ENCODE data around the gene RPL32. TPM values are rescaled to one million over a fixed set of nuclear protein-coding genes. Genes with fewer than 3 reads are reported as not detected.
"Not testable (repeated sequence)": the region's sequence is repeated elsewhere in the genome, so short reads cannot be mapped to it uniquely, and the experiment has no call there.

RPL32 gene
- total RNA-seq, 1 experiment from 2014 or later: 1,545 TPM

DNA sequence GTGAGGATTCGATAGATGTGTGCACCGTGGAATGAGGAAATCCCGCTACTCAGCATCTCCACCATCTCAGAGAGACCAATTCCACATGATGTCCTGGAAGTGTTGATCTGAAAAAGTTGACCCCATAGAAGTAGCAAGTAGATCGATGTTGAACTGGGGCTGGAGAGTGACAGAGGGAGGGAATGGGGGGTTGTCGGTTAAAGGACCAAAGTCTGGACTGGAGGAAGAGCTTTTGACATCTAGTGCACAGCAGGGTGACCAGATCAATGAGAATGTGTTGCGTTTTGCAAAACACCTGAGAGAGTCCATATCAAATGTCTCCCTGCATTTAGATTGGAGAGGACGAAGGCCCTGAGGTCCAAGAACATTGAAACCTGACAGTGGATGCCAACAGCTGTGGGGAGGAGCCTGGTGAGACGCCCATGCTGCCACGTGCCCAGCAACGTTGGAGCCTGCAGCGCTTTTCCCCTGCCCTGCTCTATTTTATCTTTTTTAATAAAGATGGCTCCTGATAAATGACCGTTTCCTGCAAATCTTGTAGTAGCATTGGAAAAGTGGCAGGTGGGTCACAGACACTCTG lies 30.1 kb upstream of the RPL32 start:
- Histone ChIP-seq H3K36me3 (no peaks in the 10 kb centered on the region), H3K27me3 (no peaks in the 10 kb centered on the region), H3K4me3 (no peak overlapping the region), H3K9me3 (no peaks in the 10 kb centered on the region)
- DNase-seq: no peak

- DNase-seq: peak; percentile 67
- no peak overlapping the region for H3K4me3 ChIP-seq
Observed at GRCh38 chr3:12870942-12871341, 29.6 kb upstream of the RPL32 start.

GRCh38 chr3:12869035-12869621 lies 27.8 kb upstream of the RPL32 start:
- Histone ChIP-seq H3K36me3 (no peaks in the 10 kb centered on the region), H3K9me3 (peaks cover 2% of the 10 kb centered on the region; the same call in 1 of the 2 replicates), H3K4me3 (no peak overlapping the region), H3K27me3 (no peaks in the 10 kb centered on the region)
- DNase-seq: no peak

More at GRCh38 chr3:12870942-12871341, 29.6 kb upstream of the RPL32 start:
- H3K36me3 ChIP-seq: no peaks in the 10 kb centered on the region
- no peaks in the 10 kb centered on the region for H3K27me3 ChIP-seq
- H3K9me3 ChIP-seq: no peaks in the 10 kb centered on the region

DNA sequence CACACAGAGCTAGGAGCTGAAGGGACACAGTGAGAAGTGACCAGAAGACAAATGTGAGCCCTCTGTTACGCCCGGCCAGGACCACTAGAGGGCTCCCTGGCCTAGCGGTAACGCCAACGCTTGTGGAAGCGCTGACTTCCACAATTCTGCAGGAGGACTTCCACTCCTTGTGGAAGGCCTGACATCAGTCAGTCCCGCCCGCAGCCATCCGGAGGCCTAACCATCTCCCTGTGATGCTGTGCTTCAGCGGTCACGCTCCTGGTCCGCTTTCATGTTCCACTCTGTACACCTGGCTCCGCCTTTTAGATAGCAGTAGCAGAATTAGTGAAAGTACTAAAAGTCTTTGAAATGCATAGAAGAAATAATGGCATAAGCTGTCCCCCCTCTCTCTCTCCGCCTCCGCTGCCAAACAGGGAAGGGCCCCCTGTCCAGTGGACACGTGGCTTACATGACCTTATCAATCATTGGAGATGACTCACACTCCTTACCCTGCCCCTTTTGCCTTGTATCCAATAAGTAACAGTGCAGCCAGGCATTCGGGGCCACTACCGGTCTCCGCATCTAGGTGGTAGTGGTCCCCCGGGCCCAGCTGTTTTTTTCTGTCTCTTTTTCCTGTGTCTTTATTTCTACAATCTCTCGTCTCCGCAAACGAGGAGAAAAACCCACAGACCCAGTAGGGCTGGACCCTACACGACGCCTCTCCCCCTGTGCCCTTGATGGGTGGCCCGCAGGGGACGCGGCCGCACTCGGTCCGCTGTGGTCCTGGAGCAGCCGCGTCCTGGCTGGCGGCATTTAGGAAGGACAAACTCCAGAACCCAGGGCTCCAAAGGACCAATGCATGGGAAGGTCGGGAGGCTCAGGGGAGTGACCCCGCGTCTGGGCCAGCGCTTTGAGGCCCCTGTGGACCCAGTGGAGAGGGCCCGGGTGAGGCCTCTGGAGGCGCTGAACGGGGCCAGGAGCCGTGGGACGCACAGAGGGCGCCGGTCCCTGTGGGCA lies 27.0 kb upstream of the RPL32 start:
- Histone ChIP-seq H3K27me3 (no peaks in the 10 kb centered on the region), H3K4me3 (no peak overlapping the region), H3K9me3 (peaks cover 2% of the 10 kb centered on the region; the same call in 1 of the 2 replicates), H3K36me3 (no peaks in the 10 kb centered on the region)
- DNase-seq: peak; percentile 71

DNA sequence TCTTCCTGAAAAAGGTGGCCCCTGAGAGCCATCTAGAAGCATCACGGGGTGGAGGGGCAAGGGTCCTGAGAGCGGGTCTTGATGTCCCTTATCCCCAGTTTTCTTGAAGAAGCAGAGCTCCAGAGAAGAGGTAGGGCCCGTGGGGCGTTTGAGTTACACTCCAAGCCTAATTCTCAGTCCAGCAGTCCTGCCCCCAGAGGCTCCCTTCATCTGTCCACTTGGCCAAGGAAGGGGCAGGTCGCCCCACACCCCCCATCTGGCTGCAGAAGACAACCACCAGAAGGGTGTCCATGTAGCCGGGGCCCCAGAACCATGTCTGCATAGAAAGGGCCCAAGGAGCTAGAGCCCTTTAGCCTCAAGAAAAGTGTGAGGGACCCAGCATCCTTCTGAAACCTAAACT lies 25.5 kb upstream of the RPL32 start:
- Histone ChIP-seq H3K4me3 (no peak overlapping the region), H3K9me3 (peaks cover 2% of the 10 kb centered on the region; the same call in 1 of the 2 replicates), H3K27me3 (no peaks in the 10 kb centered on the region), H3K36me3 (no peaks in the 10 kb centered on the region)
- DNase-seq: no peak

DNA sequence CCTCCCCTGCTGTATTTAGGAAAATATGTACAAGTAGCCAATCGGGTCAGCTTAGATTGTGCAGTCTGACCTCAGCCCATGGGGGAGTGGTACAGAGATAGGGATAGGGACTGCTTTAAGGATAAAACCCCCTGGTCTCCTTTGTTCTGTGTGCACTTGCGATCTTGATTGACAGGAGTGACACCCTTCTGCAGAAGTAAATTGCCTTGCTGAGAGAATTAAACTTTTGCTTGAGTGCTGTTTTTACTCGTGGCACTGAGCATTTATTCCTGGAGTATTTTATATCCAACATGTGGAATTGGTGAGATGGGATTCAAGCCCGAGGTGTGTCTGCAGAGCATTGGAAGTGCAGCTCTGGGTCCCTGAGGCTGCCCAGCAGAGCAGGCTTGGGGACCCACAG lies 23.9 kb upstream of the RPL32 start:
- DNase-seq: no peak
- H3K9me3 ChIP-seq: peaks cover 2% of the 10 kb centered on the region; the same call in 1 of the 2 replicates
- no peak overlapping the region for H3K4me3 ChIP-seq
- no peaks in the 10 kb centered on the region for H3K27me3 ChIP-seq
- H3K36me3 ChIP-seq: no peaks in the 10 kb centered on the region

- no peaks in the 10 kb centered on the region for H3K36me3 ChIP-seq
- H3K4me3 ChIP-seq: no peak overlapping the region
- no peaks in the 10 kb centered on the region for H3K27me3 ChIP-seq
- H3K9me3 ChIP-seq: peaks cover 2% of the 10 kb centered on the region; the same call in 1 of the 2 replicates
- DNase-seq: no peak
Observed at GRCh38 chr3:12862387-12862786, 21.0 kb upstream of the RPL32 start.

DNA sequence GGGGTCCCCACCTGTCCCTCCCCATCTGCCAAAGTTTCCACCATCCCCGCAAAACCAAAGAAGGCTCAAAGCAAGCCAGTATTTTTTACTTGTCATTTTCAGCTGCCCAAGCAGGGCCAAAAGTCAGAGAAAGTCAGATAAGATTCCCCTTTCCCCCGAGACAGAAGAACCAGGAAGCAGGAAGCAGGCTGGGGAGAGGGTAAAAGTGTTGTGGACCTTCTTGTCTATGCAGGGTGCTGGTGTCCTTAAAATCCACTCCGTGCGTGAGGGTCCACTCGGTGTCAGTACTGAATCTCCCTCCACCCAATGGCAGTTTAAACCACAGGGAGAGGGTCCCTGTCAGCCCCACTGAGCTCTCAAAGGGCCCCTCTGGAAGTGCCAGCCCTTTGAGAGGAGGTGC lies 20.2 kb upstream of the RPL32 start:
- Histone ChIP-seq H3K27me3 (no peaks in the 10 kb centered on the region), H3K9me3 (peaks cover 2% of the 10 kb centered on the region; the same call in 1 of the 2 replicates), H3K4me3 (no peak overlapping the region), H3K36me3 (no peaks in the 10 kb centered on the region)
- no peak for DNase-seq

GRCh38 chr3:12859840-12860239 lies 18.5 kb upstream of the RPL32 start:
- H3K27me3 ChIP-seq: no peaks in the 10 kb centered on the region
- H3K9me3 ChIP-seq: no peaks in the 10 kb centered on the region
- no peak for DNase-seq
- H3K36me3 ChIP-seq: no peaks in the 10 kb centered on the region
- H3K4me3 ChIP-seq: no peak overlapping the region

GRCh38 chr3:12856626-12857025 lies 15.3 kb upstream of the RPL32 start:
- H3K27me3 ChIP-seq: no peaks in the 10 kb centered on the region
- no peak for DNase-seq
- H3K36me3 ChIP-seq: no peaks in the 10 kb centered on the region
- H3K4me3 ChIP-seq: no peak overlapping the region
- H3K9me3 ChIP-seq: no peaks in the 10 kb centered on the region

GRCh38 chr3:12854565-12854964 lies 13.2 kb upstream of the RPL32 start:
- no peaks in the 10 kb centered on the region for H3K36me3 ChIP-seq
- H3K27me3 ChIP-seq: no peaks in the 10 kb centered on the region
- DNase-seq: no peak
- no peaks in the 10 kb centered on the region for H3K9me3 ChIP-seq
- no peak overlapping the region for H3K4me3 ChIP-seq

DNA sequence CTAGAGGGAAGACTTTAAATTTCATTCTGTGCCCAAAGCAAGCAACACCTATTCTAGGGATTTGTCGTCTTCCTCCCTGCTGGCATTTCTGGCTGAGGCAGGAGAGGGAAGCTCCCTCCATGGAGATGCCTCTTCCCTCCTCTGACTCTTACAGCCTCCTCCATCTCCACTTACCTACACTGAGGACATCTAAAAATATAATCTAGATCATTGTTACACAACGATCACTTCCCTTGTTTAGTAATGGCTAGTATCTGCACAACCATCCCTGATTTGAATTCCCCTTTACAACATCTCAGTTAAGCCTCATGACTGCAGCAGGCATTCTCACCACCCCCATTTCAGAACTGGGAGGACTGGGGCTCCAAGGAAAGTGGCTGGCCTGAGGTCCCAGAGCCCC lies 12.5 kb upstream of the RPL32 start:
- not testable (repeated sequence) for H3K4me3 ChIP-seq, H3K9me3 ChIP-seq, H3K36me3 ChIP-seq, DNase-seq, H3K27me3 ChIP-seq

- no peak for DNase-seq
- H3K4me3 ChIP-seq: no peak overlapping the region
- no peaks in the 10 kb centered on the region for H3K36me3 ChIP-seq
- H3K27me3 ChIP-seq: no peaks in the 10 kb centered on the region
- no peaks in the 10 kb centered on the region for H3K9me3 ChIP-seq
Observed at GRCh38 chr3:12852201-12852600, 10.8 kb upstream of the RPL32 start.

- Histone ChIP-seq H3K36me3 (peaks cover 4% of the 10 kb centered on the region), H3K27me3 (no peaks in the 10 kb centered on the region), H3K4me3 (no peak overlapping the region), H3K9me3 (no peaks in the 10 kb centered on the region)
- DNase-seq: no peak
Observed at GRCh38 chr3:12845811-12846210, 4.4 kb upstream of the RPL32 start.

GRCh38 chr3:12842469-12842868 lies 1.1 kb upstream of the RPL32 start:
- H3K9me3 ChIP-seq: no peaks in the 10 kb centered on the region
- no peak overlapping the region for H3K4me3 ChIP-seq
- peaks cover 37% of the 10 kb centered on the region for H3K36me3 ChIP-seq
- no peak for DNase-seq
- H3K27me3 ChIP-seq: no peaks in the 10 kb centered on the region

DNA sequence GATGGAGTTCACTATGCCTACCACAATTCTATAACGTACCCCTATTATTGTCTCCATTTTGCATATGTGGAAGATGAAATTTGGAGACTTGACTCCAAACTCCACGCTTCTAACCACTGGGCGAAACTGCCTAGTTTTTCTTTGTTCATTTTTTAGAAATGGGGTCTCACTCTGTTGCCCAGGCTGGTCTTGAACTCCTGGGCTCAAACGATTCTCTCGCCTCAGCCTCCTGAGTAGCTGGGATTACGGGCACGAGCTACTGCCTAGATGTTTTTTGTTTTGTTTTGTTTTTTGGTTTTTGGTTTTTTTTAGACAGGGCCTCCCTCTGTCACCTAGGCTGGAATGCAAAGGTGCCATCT lies 584 bp upstream of the RPL32 start:
- no peaks in the 10 kb centered on the region for H3K27me3 ChIP-seq
- no peak for DNase-seq
- H3K4me3 ChIP-seq: peak overlapping the region; percentile 81
- H3K36me3 ChIP-seq: peaks cover 42% of the 10 kb centered on the region
- H3K9me3 ChIP-seq: no peaks in the 10 kb centered on the region

GRCh38 chr3:12840591-12841148 lies 695 bp downstream of the RPL32 start:
- Histone ChIP-seq H3K4me3 (peak overlapping the region; percentile 81), H3K27me3 (no peaks in the 10 kb centered on the region), H3K36me3 (peaks cover 55% of the 10 kb centered on the region), H3K9me3 (no peaks in the 10 kb centered on the region)
- DNase-seq: no peak

All from MG63 (cell line).